CD4-positive, CD25-positive, alpha-beta regulatory T cell (primary cell): Measurements from ENCODE around the gene EIF4E2. TPM values are rescaled to one million over a fixed set of nuclear protein-coding genes. Genes with fewer than 3 reads are reported as not detected.
"Not testable (repeated sequence)": the region's sequence is repeated elsewhere in the genome, so short reads cannot be mapped to it uniquely, and the experiment has no call there.

Source experiments
- ATAC-seq, 2 donors: fragments of 150-1000 bp; cut with Tn5 transposase; one replicate each; pipeline ENCODE4 v1.10.0; 2021; ENCODE audit warnings: low read depth in 2 of 2, moderate number of reproducible peaks in 2 of 2, moderate library complexity in 1 of 2
- DNase-seq, 3 donors: peaks; one replicate each; pipeline versions ENCODE4 v3.0.0 to v3.0.0-alpha.2; 2012 to 2022; ENCODE audit warnings: mixed read lengths in 1 of 3
- H3K27ac ChIP-seq: one replicate; pipeline ENCODE4 v1.7.0; 2013; ENCODE audit warnings: mild to moderate bottlenecking, low read length; ENCODE audit not compliant: insufficient read depth, poor library complexity, severe bottlenecking
- H3K27me3 ChIP-seq: one replicate; pipeline ENCODE4 v1.7.0; 2013; ENCODE audit warnings: low read length; ENCODE audit not compliant: control insufficient read depth, insufficient read depth
- H3K36me3 ChIP-seq: one replicate; pipeline ENCODE4 v1.7.0; 2013; ENCODE audit warnings: mild to moderate bottlenecking, low read length, moderate library complexity; ENCODE audit not compliant: control insufficient read depth, insufficient read depth
- H3K4me1 ChIP-seq: 2 replicates; pipeline ENCODE4 v1.7.0; 2013; ENCODE audit warnings: mild to moderate bottlenecking, low read length; ENCODE audit not compliant: insufficient read depth, control insufficient read depth, poor library complexity, severe bottlenecking
- H3K4me3 ChIP-seq: one replicate; pipeline ENCODE4 v1.7.0; 2013; ENCODE audit warnings: low read depth, mild to moderate bottlenecking, low read length, moderate library complexity
- H3K9me3 ChIP-seq, 2 experiments: 1 replicate in 1 of 2; 2 replicates in 1 of 2; pipeline ENCODE4 v1.7.0; 2013; ENCODE audit warnings: low read length in 2 of 2, mild to moderate bottlenecking in 1 of 2, moderate library complexity in 1 of 2; ENCODE audit not compliant: control insufficient read depth in 2 of 2
- H3K27ac Mint-ChIP-seq, 3 donors: one replicate each; pipeline ENCODE4 v1.8.0; 2020 to 2022; ENCODE audit warnings: mild to moderate bottlenecking in 3 of 3, mixed read lengths in 3 of 3, moderate library complexity in 2 of 3
- H3K27me3 Mint-ChIP-seq: one replicate; pipeline ENCODE4 v1.8.0; 2022; ENCODE audit warnings: mild to moderate bottlenecking, mixed read lengths
- H3K36me3 Mint-ChIP-seq: one replicate; pipeline ENCODE4 v1.8.0; 2020; ENCODE audit warnings: mixed read lengths
- H3K4me1 Mint-ChIP-seq, 4 donors: one replicate each; pipeline ENCODE4 v1.8.0; 2020 to 2022; ENCODE audit warnings: mixed read lengths in 4 of 4, mild to moderate bottlenecking in 1 of 4
- H3K4me3 Mint-ChIP-seq, 4 donors: one replicate each; pipeline ENCODE4 v1.8.0; 2020 to 2022; ENCODE audit warnings: mild to moderate bottlenecking in 4 of 4, mixed read lengths in 4 of 4, moderate library complexity in 3 of 4
- H3K9me3 Mint-ChIP-seq, 7 donors: one replicate each; pipeline ENCODE4 v1.8.0; 2020 to 2022; ENCODE audit warnings: mixed read lengths in 7 of 7, mild to moderate bottlenecking in 3 of 7, moderate library complexity in 2 of 7
- polyA plus RNA-seq, 4 donors: library from polyadenylated mRNA; unstranded; fragments of 300-500 nt; fragmentation: Illumina TruSeq; gene quantifications; one replicate each; pipeline ENCODE4 v1.2.3, GENCODE V29; 2021
- total RNA-seq: library from RNA; stranded (reverse); gene quantifications from one replicate; pipeline ENCODE4 v1.2.3, GENCODE V29; 2022

The EIF4E2 gene
- total and polyA plus RNA-seq, 5 donors from 2014 or later: 60.0 to 122 (median 94.0) TPM

- H3K27me3 ChIP-seq: no peaks in the 10 kb centered on the region
- H3K4me1 ChIP-seq: no peaks in the 10 kb centered on the region
- Mint-ChIP-seq H3K4me1 (peaks cover 0 to 6% (median under 1%) of the 10 kb centered on the region in 4 donors), H3K27me3 (no peaks in the 10 kb centered on the region), H3K27ac (no peak overlapping the region), H3K4me3 (no peak overlapping the region), H3K9me3 (no peaks in the 10 kb centered on the region), H3K36me3 (peaks cover 72% of the 10 kb centered on the region)
- H3K36me3 ChIP-seq: peaks cover 89% of the 10 kb centered on the region
- H3K4me3 ChIP-seq: no peak overlapping the region
- H3K27ac ChIP-seq: no peak overlapping the region
- DNase-seq: no peak
- no peaks in the 10 kb centered on the region for H3K9me3 ChIP-seq
- ATAC-seq: no peak
Observed at GRCh38 chr2:232567721-232568120, 17.2 kb downstream of the EIF4E2 start.

- Histone ChIP-seq H3K9me3 (no peaks in the 10 kb centered on the region), H3K27ac (no peak overlapping the region), H3K36me3 (peaks cover 91% of the 10 kb centered on the region), H3K27me3 (no peaks in the 10 kb centered on the region), H3K4me1 (no peaks in the 10 kb centered on the region), H3K4me3 (no peak overlapping the region)
- Mint-ChIP-seq H3K27ac (no peak overlapping the region), H3K36me3 (peaks cover 76% of the 10 kb centered on the region), H3K27me3 (no peaks in the 10 kb centered on the region), H3K4me3 (no peak overlapping the region), H3K9me3 (no peaks in the 10 kb centered on the region), H3K4me1 (peaks cover 0 to 6% (median 1%) of the 10 kb centered on the region in 4 donors)
- ATAC-seq (no peak), DNase-seq (no peak)
Observed at GRCh38 chr2:232568161-232568560, 17.7 kb downstream of the EIF4E2 start.

GRCh38 chr2:232569541-232569940 lies 19.1 kb downstream of the EIF4E2 start:
- Histone ChIP-seq H3K36me3 (peaks cover 93% of the 10 kb centered on the region), H3K4me1 (no peaks in the 10 kb centered on the region), H3K9me3 (no peaks in the 10 kb centered on the region), H3K4me3 (no peak overlapping the region), H3K27ac (no peak overlapping the region), H3K27me3 (no peaks in the 10 kb centered on the region)
- no peak for ATAC-seq
- H3K36me3 Mint-ChIP-seq: peaks cover 73% of the 10 kb centered on the region
- peaks cover 0 to 6% (median 1%) of the 10 kb centered on the region in 4 donors for H3K4me1 Mint-ChIP-seq
- H3K4me3 Mint-ChIP-seq: no peak overlapping the region
- H3K27me3 Mint-ChIP-seq: no peaks in the 10 kb centered on the region
- peak overlapping the region in 1 of 3 donors; percentile 45 for H3K27ac Mint-ChIP-seq
- H3K9me3 Mint-ChIP-seq: no peaks in the 10 kb centered on the region
- DNase-seq: no peak

- H3K9me3 ChIP-seq, H3K4me1 Mint-ChIP-seq, H3K27ac ChIP-seq, H3K27me3 ChIP-seq, H3K4me1 ChIP-seq, H3K27me3 Mint-ChIP-seq, H3K9me3 Mint-ChIP-seq, ATAC-seq, H3K4me3 Mint-ChIP-seq, DNase-seq, H3K27ac Mint-ChIP-seq, H3K4me3 ChIP-seq: not testable (repeated sequence)
- H3K36me3 ChIP-seq: peaks cover 94% of the 10 kb centered on the region
- peaks cover 73% of the 10 kb centered on the region for H3K36me3 Mint-ChIP-seq
Observed at GRCh38 chr2:232570481-232570880, 20.0 kb downstream of the EIF4E2 start.

GRCh38 chr2:232571026-232571474 lies 20.6 kb downstream of the EIF4E2 start:
- Mint-ChIP-seq H3K4me3 (no peak overlapping the region), H3K27ac (no peak overlapping the region), H3K9me3 (no peaks in the 10 kb centered on the region), H3K27me3 (no peaks in the 10 kb centered on the region), H3K36me3 (peaks cover 71% of the 10 kb centered on the region), H3K4me1 (peaks cover 0 to 6% (median 4%) of the 10 kb centered on the region in 4 donors)
- no peaks in the 10 kb centered on the region for H3K4me1 ChIP-seq
- peaks cover 88% of the 10 kb centered on the region for H3K36me3 ChIP-seq
- H3K9me3 ChIP-seq: no peaks in the 10 kb centered on the region
- no peak overlapping the region for H3K27ac ChIP-seq
- H3K27me3 ChIP-seq: no peaks in the 10 kb centered on the region
- no peak overlapping the region for H3K4me3 ChIP-seq
- ATAC-seq: no peak
- DNase-seq: no peak

GRCh38 chr2:232573042-232573441 lies 22.6 kb downstream of the EIF4E2 start:
- DNase-seq (no peak), ATAC-seq (no peak)
- H3K36me3 ChIP-seq: peaks cover 89% of the 10 kb centered on the region
- Mint-ChIP-seq H3K36me3 (peaks cover 63% of the 10 kb centered on the region), H3K27ac (no peak overlapping the region), H3K9me3 (no peaks in the 10 kb centered on the region), H3K27me3 (no peaks in the 10 kb centered on the region), H3K4me1 (peaks cover 0 to 5% (median 1%) of the 10 kb centered on the region in 4 donors), H3K4me3 (no peak overlapping the region)
- no peak overlapping the region for H3K27ac ChIP-seq
- H3K4me3 ChIP-seq: no peak overlapping the region
- no peaks in the 10 kb centered on the region for H3K27me3 ChIP-seq
- H3K4me1 ChIP-seq: no peaks in the 10 kb centered on the region
- no peaks in the 10 kb centered on the region for H3K9me3 ChIP-seq

GRCh38 chr2:232573771-232574435 lies 23.4 kb downstream of the EIF4E2 start:
- DNase-seq (no peak), ATAC-seq (no peak)
- H3K4me3 Mint-ChIP-seq: no peak overlapping the region
- peak overlapping the region in 2 of 3 donors; percentile 54 to 62 for H3K27ac Mint-ChIP-seq
- H3K36me3 Mint-ChIP-seq: peaks cover 61% of the 10 kb centered on the region
- H3K9me3 Mint-ChIP-seq: no peaks in the 10 kb centered on the region
- no peak overlapping the region for H3K27ac ChIP-seq
- H3K36me3 ChIP-seq: peaks cover 81% of the 10 kb centered on the region
- H3K27me3 Mint-ChIP-seq: no peaks in the 10 kb centered on the region
- H3K4me3 ChIP-seq: no peak overlapping the region
- H3K4me1 ChIP-seq: no peaks in the 10 kb centered on the region
- H3K27me3 ChIP-seq: no peaks in the 10 kb centered on the region
- H3K4me1 Mint-ChIP-seq: peaks cover 0 to 5% (median 1%) of the 10 kb centered on the region in 4 donors
- H3K9me3 ChIP-seq: no peaks in the 10 kb centered on the region
